ENCODE data around the gene HOXA6. TPM values are rescaled to one million over a fixed set of nuclear protein-coding genes. Genes with fewer than 3 reads are reported as not detected.

HOXA6 gene
- polyA plus RNA-seq, 3 donors: not detected

DNA sequence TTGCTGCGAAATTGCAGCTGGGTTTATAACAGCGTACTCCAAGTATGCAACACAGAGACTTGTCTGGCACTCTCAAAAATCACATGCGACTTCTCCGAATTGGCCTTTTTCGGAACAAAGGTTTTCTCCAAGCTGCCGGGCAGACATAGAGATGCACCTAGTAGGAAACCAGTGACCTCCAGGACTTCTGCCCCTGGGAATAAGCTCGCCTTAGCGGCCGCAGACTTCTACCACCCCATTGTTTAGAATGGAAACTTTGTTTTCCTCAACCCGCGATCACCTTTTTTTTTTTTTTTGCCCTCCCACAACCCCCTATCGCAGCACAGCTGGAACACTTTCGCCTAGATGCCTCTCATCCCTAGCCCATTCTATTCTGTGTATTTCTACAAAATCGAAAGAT, 31.5 kb upstream of the HOXA6 start:
- peaks cover 0 to 28% (median 12%) of the 10 kb centered on the region in 7 donors for H3K9me3 Mint-ChIP-seq
- Histone ChIP-seq H3K36me3 (replicated peaks in 1 of 2; ENCODE audit: control insufficient read depth in 1 of 2, insufficient read depth in 2 of 2, low read length in 2 of 2) (no peaks in the 10 kb centered on the region), H3K4me3 (replicated peaks in 1 of 3; ENCODE audit: low read depth in 2 of 3, low read length in 3 of 3) (no peak overlapping the region), H3K27ac (ENCODE audit: low read depth in 1 of 2, low read length in 2 of 2) (no peak overlapping the region), H3K9me3 (replicated peaks in 1 of 2; ENCODE audit: control insufficient read depth in 1 of 2, insufficient read depth in 1 of 2, low read length in 2 of 2) (peaks cover 8 to 34% of the 10 kb centered on the region in 2 donors), H2AFZ (ENCODE audit: insufficient read depth, low read depth, low read length, poor library complexity, severe bottlenecking) (no peak overlapping the region), H3K27me3 (ENCODE audit: control insufficient read depth in 2 of 2, insufficient read depth in 2 of 2, low read length in 2 of 2) (peaks cover 52 to 100% of the 10 kb centered on the region in 2 donors), H4K20me1 (ENCODE audit: insufficient read depth, low read length) (no peaks in the 10 kb centered on the region), H3K4me1 (ENCODE audit: control insufficient read depth in 1 of 2, insufficient read depth in 2 of 2, low read length in 2 of 2) (peaks cover 20 to 25% of the 10 kb centered on the region in 2 donors), H3K4me2 (replicated peaks; ENCODE audit: extremely low read depth, low read length, poor library complexity, severe bottlenecking) (no peak overlapping the region), H3K9ac (ENCODE audit: insufficient read depth, low read length, poor library complexity, severe bottlenecking) (no peak overlapping the region), H3K79me2 (ENCODE audit: insufficient read depth, low read length) (no peaks in the 10 kb centered on the region)
- H3K4me3 Mint-ChIP-seq: peak overlapping the region; percentile 59 to 89
- H3K27ac Mint-ChIP-seq: no peak overlapping the region
- 91% methylated on average over 7 of the region's 14 CpGs for WGBS (ENCODE audit: insufficient coverage)
- H3K4me1 Mint-ChIP-seq: peaks cover 27% of the 10 kb centered on the region
- DNase-seq: no peak
- peaks cover 90 to 96% (median 96%) of the 10 kb centered on the region in 3 donors for H3K27me3 Mint-ChIP-seq (ENCODE audit: low read depth in 3 of 3)
- TF ChIP-seq CTCF (IDR thresholded peaks at IDR 0.05): no peak
- H3K36me3 Mint-ChIP-seq: peaks cover 0 to 14% of the 10 kb centered on the region in 2 donors
- intact Hi-C loops (cut with micrococcal nuclease): no loop called here

DNA sequence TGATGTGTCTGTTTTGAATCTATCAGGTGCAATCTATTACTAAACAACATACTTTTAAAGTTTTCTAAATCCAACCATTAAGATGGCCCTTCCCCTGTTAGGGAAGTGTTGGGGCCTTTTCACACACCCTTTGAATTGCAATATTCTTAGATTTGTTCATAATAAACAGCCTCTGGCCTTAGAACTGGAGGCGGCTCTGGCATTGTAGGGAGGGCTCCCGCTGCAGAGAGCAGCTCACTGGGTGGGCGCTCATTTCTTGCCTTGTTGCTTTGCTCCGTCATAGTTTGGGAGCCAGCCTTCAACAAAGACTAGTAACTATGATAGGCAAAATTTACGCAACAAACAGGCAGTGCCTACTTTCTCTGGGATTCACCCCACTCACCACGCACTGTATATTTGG, 30.8 kb upstream of the HOXA6 start:
- Mint-ChIP-seq H3K36me3 (peaks cover 0 to 14% of the 10 kb centered on the region in 2 donors), H3K27me3 (ENCODE audit: low read depth in 3 of 3) (peaks cover 86 to 95% (median 92%) of the 10 kb centered on the region in 3 donors), H3K4me1 (peaks cover 23% of the 10 kb centered on the region), H3K4me3 (peak overlapping the region in 1 of 2 donors; percentile 89), H3K27ac (no peak overlapping the region), H3K9me3 (peaks cover 0 to 24% (median 8%) of the 10 kb centered on the region in 7 donors)
- no peak for TF ChIP-seq CTCF (IDR thresholded peaks at IDR 0.05)
- intact Hi-C loops (cut with micrococcal nuclease): no loop called here
- Histone ChIP-seq H3K79me2 (ENCODE audit: insufficient read depth, low read length) (no peaks in the 10 kb centered on the region), H3K4me2 (replicated peaks; ENCODE audit: extremely low read depth, low read length, poor library complexity, severe bottlenecking) (no peak overlapping the region), H3K9me3 (replicated peaks in 1 of 2; ENCODE audit: control insufficient read depth in 1 of 2, insufficient read depth in 1 of 2, low read length in 2 of 2) (peaks cover 8 to 27% of the 10 kb centered on the region in 2 donors), H3K4me3 (replicated peaks in 1 of 3; ENCODE audit: low read depth in 2 of 3, low read length in 3 of 3) (no peak overlapping the region), H2AFZ (ENCODE audit: insufficient read depth, low read depth, low read length, poor library complexity, severe bottlenecking) (no peak overlapping the region), H3K27me3 (ENCODE audit: control insufficient read depth in 2 of 2, insufficient read depth in 2 of 2, low read length in 2 of 2) (peaks cover 48 to 98% of the 10 kb centered on the region in 2 donors), H3K27ac (ENCODE audit: low read depth in 1 of 2, low read length in 2 of 2) (no peak overlapping the region), H3K4me1 (ENCODE audit: control insufficient read depth in 1 of 2, insufficient read depth in 2 of 2, low read length in 2 of 2) (peaks cover 15 to 25% of the 10 kb centered on the region in 2 donors), H3K36me3 (replicated peaks in 1 of 2; ENCODE audit: control insufficient read depth in 1 of 2, insufficient read depth in 2 of 2, low read length in 2 of 2) (no peaks in the 10 kb centered on the region), H4K20me1 (ENCODE audit: insufficient read depth, low read length) (no peaks in the 10 kb centered on the region), H3K9ac (ENCODE audit: insufficient read depth, low read length, poor library complexity, severe bottlenecking) (no peak overlapping the region)
- no peak for DNase-seq
- WGBS (ENCODE audit: insufficient coverage): 100% methylated on average over 2 of the region's 6 CpGs

Measured in CD14-positive monocyte (primary cell).